HCT116 (cell line): ENCODE results near the gene IGSF23. TPM values are rescaled to one million over a fixed set of nuclear protein-coding genes. Genes with fewer than 3 reads are reported as not detected.

ENCODE experiments used
- ATAC-seq: fragments of 200-7000 bp; cut with Tn5 transposase; 2 replicates; pipeline ENCODE4 v1.9.1; 2020; ENCODE audit warnings: mild to moderate bottlenecking, moderate library complexity
- BruUV-seq: library from RNA; stranded (reverse); fragments of 400-500 nt; replicated peaks from 2 replicates; lab custom pipeline; 2021; lab: Mats Ljungman, UMichigan
- CTCF ChIA-PET: fragments of 300-600 bp; sonication (Branson Sonifier 250); formaldehyde crosslinking; loops from one replicate; lab custom pipeline; 2021; ENCODE audit warnings: antibody characterized with exemption; lab: Charles Lee
- POLR2A ChIA-PET: fragments of 300-600, 350-600 bp; sonication (Branson Sonifier 250); formaldehyde crosslinking; loops from one replicate; lab custom pipeline; 2021; ENCODE audit warnings: antibody characterized with exemption; lab: Charles Lee
- RAD21 ChIA-PET, 2 experiments: fragments of 300-600 bp; sonication (Branson Sonifier 250); formaldehyde crosslinking; loops; one replicate each; lab custom pipeline; 2023; ENCODE audit warnings: low total read pairs in 2 of 2; ENCODE audit not compliant: uncharacterized antibody in 2 of 2, unreplicated experiment in 2 of 2, low non-redundant PET in 1 of 2; lab: Charles Lee
- DNase-seq: peaks from one replicate; pipeline ENCODE4 v3.0.0-alpha.2; 2010; ENCODE audit warnings: low read depth, low spot score
- H2AFZ ChIP-seq: fragments of 200-600 bp; shearing (Covaris generic), sonication (generic); 2 replicates; pipeline ENCODE4 v1.6.1; 2017; ENCODE audit warnings: low read depth, mixed run types, mixed read lengths, antibody characterized with exemption, low read length; ENCODE audit not compliant: poor library complexity, severe bottlenecking
- H3K27ac ChIP-seq: 2 replicates; pipeline ENCODE4 v1.5.1; 2012; ENCODE audit warnings: low read depth, low read length
- H3K27me3 ChIP-seq: fragments of 200-600 bp; sonication (generic); 2 replicates; pipeline ENCODE4 v1.6.1; 2016; ENCODE audit warnings: mixed run types, low read length, mixed read lengths; ENCODE audit not compliant: insufficient read depth
- H3K36me3 ChIP-seq, 2 experiments: fragments of 200-500 bp in 1 of 2; fragments of 200-600 bp in 1 of 2; sonication (Bioruptor generic) in 1 of 2; sonication (generic) in 1 of 2; 2 replicates each; pipeline versions ENCODE4 v1.5.1 to v1.6.1; 2014 to 2016; ENCODE audit warnings: low read length in 2 of 2, inconsistent platforms in 1 of 2, mixed read lengths in 1 of 2, mixed run types in 1 of 2; ENCODE audit not compliant: insufficient read depth in 2 of 2, control insufficient read depth in 1 of 2
- H3K4me1 ChIP-seq, 2 experiments: fragments of 200-600 bp in 1 of 2; sonication (generic) in 1 of 2; 2 replicates each; pipeline versions ENCODE4 v1.5.1 to v1.6.1; 2012 to 2017; ENCODE audit warnings: low read length in 2 of 2, inconsistent platforms in 1 of 2, mild to moderate bottlenecking in 1 of 2, mixed read lengths in 1 of 2, mixed run types in 1 of 2, moderate library complexity in 1 of 2; ENCODE audit not compliant: insufficient read depth in 2 of 2, control insufficient read depth in 1 of 2
- H3K4me2 ChIP-seq: fragments of 200-600 bp; sonication (generic); 2 replicates; pipeline ENCODE4 v1.6.1; 2017; ENCODE audit warnings: mixed run types, low read length, mixed read lengths
- H3K4me3 ChIP-seq, 2 experiments: fragments of 200-600 bp in 1 of 2; sonication (generic) in 1 of 2; replicated peaks in 1 of 2; 2 replicates each; pipeline ENCODE4 v1.5.1; 2011 to 2016; ENCODE audit warnings: low read length in 2 of 2, control low read depth in 1 of 2, low read depth in 1 of 2, mild to moderate bottlenecking in 1 of 2, mixed read lengths in 1 of 2, mixed run types in 1 of 2
- H3K79me2 ChIP-seq: fragments of 200-600 bp; sonication (generic); 2 replicates; pipeline ENCODE4 v1.6.1; 2017; ENCODE audit warnings: mild to moderate bottlenecking, mixed run types, low read length, moderate library complexity, mixed read lengths; ENCODE audit not compliant: insufficient read depth
- H3K9ac ChIP-seq: fragments of 200-600 bp; sonication (generic); 2 replicates; pipeline ENCODE4 v1.6.1; 2016; ENCODE audit warnings: low read length, mixed read lengths
- H3K9me2 ChIP-seq: fragments of 200-600 bp; sonication (generic), shearing (Covaris generic); 2 replicates; pipeline ENCODE4 v1.6.1; 2017; ENCODE audit warnings: mixed run types, mild to moderate bottlenecking, moderate library complexity; ENCODE audit not compliant: insufficient read depth
- H3K9me3 ChIP-seq, 2 experiments: fragments of 200-500 bp in 1 of 2; fragments of 200-600 bp in 1 of 2; sonication (Bioruptor generic) in 1 of 2; sonication (generic) in 1 of 2; 2 replicates each; pipeline ENCODE4 v1.6.1; 2014 to 2017; ENCODE audit warnings: low read length in 2 of 2, mixed read lengths in 2 of 2, inconsistent platforms in 1 of 2, low read depth in 1 of 2, mild to moderate bottlenecking in 1 of 2, mixed run types in 1 of 2, moderate library complexity in 1 of 2; ENCODE audit not compliant: control insufficient read depth in 1 of 2, insufficient read depth in 1 of 2
- H4K20me1 ChIP-seq: fragments of 200-600 bp; sonication (generic), shearing (Covaris generic); 2 replicates; pipeline ENCODE4 v1.6.1; 2017; ENCODE audit warnings: mixed run types, mild to moderate bottlenecking, moderate library complexity; ENCODE audit not compliant: insufficient read depth
- EGR1 ChIP-seq: IDR thresholded peaks from 2 replicates; pipeline ENCODE4 v1.6.1; 2012; ENCODE audit warnings: low read depth
- ELF1 ChIP-seq: IDR thresholded peaks from 2 replicates; pipeline ENCODE4 v1.6.1; 2012; ENCODE audit warnings: low read depth, borderline replicate concordance
- EZH2phosphoT487 ChIP-seq: fragments of 200-600 bp; IDR thresholded peaks from 2 replicates; pipeline ENCODE4 v1.6.1; 2018; ENCODE audit warnings: antibody characterized with exemption, borderline replicate concordance
- FOSL1 ChIP-seq: IDR thresholded peaks from 2 replicates; pipeline ENCODE4 v1.6.1; 2012; ENCODE audit warnings: low read depth
- POLR2A ChIP-seq: IDR thresholded peaks from 2 replicates; pipeline ENCODE4 v1.7.0; 2011; ENCODE audit warnings: borderline replicate concordance; ENCODE audit not compliant: insufficient read depth, insufficient read length; ENCODE audit errors: extremely low read depth
- RAD21 ChIP-seq: IDR thresholded peaks from 2 replicates; pipeline ENCODE4 v1.6.1; 2012; ENCODE audit warnings: low read depth, mild to moderate bottlenecking
- SRF ChIP-seq: IDR thresholded peaks from 2 replicates; pipeline ENCODE4 v1.6.1; 2012; ENCODE audit warnings: low read depth
- ZFX ChIP-seq: fragments of 450-650 bp; IDR thresholded peaks from 2 replicates; pipeline ENCODE4 v1.6.1; 2017
- ZNF274 ChIP-seq: fragments of 200-500 bp; sonication (Bioruptor generic); IDR thresholded peaks from 2 replicates; pipeline ENCODE4 v1.6.1; 2014; ENCODE audit warnings: mild to moderate bottlenecking, low read depth, low read length, inconsistent platforms
- intact Hi-C: fragments of 100-400 bp; cut with micrococcal nuclease; formaldehyde crosslinking; loops from 2 replicates; pipeline ENCODE4 v1.10.0; 2022
- total RNA-seq: library from RNA; stranded (reverse); gene quantifications from one replicate; pipeline ENCODE4 v1.2.1, GENCODE V29; 2021; ENCODE audit not compliant: unreplicated experiment
- TF ChIP-seq, protein P1 (sequence below): IDR thresholded peaks from 2 replicates; pipeline ENCODE4 v1.6.1; 2011; ENCODE audit warnings: mild to moderate bottlenecking, low read length, moderate library complexity; ENCODE audit not compliant: insufficient replicate concordance; ENCODE audit errors: extremely low read depth

The IGSF23 gene
- total RNA-seq, 1 experiment from 2014 or later = not detected

DNA sequence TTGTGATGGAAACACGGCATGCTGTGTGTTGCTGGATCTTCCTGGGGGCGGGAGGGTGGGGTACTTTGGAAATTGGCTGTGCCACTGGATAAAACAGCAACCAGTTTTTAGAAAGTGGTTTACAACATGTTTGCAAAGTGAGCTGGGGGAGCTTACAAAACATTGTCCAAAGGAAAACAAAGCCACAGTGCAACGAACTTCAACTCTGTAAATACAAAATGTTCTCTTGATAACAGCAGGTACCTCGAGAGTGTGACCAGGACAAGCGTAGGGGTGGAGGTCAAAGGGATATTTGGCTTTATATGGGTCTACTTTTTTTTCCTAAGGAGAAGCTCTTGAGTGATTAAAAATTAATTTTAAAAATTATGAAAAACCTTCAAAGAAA is 2.5 kb downstream of the IGSF23 start:
- POLR2A ChIA-PET = interaction anchor here (0.7 kb wide), 1 partner anchor 37 kb away, joined by 3 read pairs; no protein-coding TSS in a partner anchor
- RAD21 ChIA-PET = no interaction called here

More for the DNA sequence above, 2.5 kb downstream of the IGSF23 start:
- no peaks in the 10 kb centered on the region for H3K79me2 ChIP-seq
- TF ChIP-seq FOSL1 (no peak), ZFX (no peak), ELF1 (no peak), SRF (no peak), EZH2phosphoT487 (no peak), ZNF274 (no peak), RAD21 (no peak), POLR2A (no peak), EGR1 (no peak)
- TF ChIP-seq, protein P1, sequence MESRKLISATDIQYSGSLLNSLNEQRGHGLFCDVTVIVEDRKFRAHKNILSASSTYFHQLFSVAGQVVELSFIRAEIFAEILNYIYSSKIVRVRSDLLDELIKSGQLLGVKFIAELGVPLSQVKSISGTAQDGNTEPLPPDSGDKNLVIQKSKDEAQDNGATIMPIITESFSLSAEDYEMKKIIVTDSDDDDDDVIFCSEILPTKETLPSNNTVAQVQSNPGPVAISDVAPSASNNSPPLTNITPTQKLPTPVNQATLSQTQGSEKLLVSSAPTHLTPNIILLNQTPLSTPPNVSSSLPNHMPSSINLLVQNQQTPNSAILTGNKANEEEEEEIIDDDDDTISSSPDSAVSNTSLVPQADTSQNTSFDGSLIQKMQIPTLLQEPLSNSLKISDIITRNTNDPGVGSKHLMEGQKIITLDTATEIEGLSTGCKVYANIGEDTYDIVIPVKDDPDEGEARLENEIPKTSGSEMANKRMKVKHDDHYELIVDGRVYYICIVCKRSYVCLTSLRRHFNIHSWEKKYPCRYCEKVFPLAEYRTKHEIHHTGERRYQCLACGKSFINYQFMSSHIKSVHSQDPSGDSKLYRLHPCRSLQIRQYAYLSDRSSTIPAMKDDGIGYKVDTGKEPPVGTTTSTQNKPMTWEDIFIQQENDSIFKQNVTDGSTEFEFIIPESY = no peak
- H4K20me1 ChIP-seq = no peaks in the 10 kb centered on the region
- no TSS peak for BruUV-seq
- no peak overlapping the region for H3K27ac ChIP-seq
- H3K9me2 ChIP-seq = no peaks in the 10 kb centered on the region
- H3K4me3 ChIP-seq = no peak overlapping the region
- no peak overlapping the region for H2AFZ ChIP-seq
- H3K4me2 ChIP-seq = no peak overlapping the region
- H3K9me3 ChIP-seq = no peaks in the 10 kb centered on the region
- ATAC-seq (no peak), DNase-seq (no peak)
- no peaks in the 10 kb centered on the region for H3K27me3 ChIP-seq
- no peaks in the 10 kb centered on the region for H3K36me3 ChIP-seq
- intact Hi-C loops = no loop called here
- CTCF ChIA-PET = no interaction called here
- no peak overlapping the region for H3K9ac ChIP-seq
- H3K4me1 ChIP-seq = no peaks in the 10 kb centered on the region
